Lung (tissue), 12 donors: ENCODE data around the gene SLC6A17. TPM values are rescaled to one million over a fixed set of nuclear protein-coding genes. Genes with fewer than 3 reads are reported as not detected.

Experiments used
- ATAC-seq: fragments of 200-7000 bp; cut with Tn5 transposase; one replicate; pipeline ENCODE4 v1.9.1; 2020; ENCODE audit warnings: moderate number of reproducible peaks; ENCODE audit not compliant: insufficient read depth, low FRiP score
- DNase-seq, 3 donors: peaks; one replicate each; pipeline ENCODE4 v3.0.0-alpha.2; 2013 to 2017
- H3K27ac ChIP-seq, 2 donors: one replicate each; pipeline ENCODE4 v1.5.1; 2013; ENCODE audit warnings: mild to moderate bottlenecking in 2 of 2, moderate library complexity in 2 of 2, control low read depth in 1 of 2, inconsistent platforms in 1 of 2, low read depth in 1 of 2, low read length in 1 of 2
- H3K27me3 ChIP-seq, 3 donors: one replicate each; pipeline ENCODE4 v1.5.1; 2013; ENCODE audit warnings: low read length in 2 of 3; ENCODE audit not compliant: control insufficient read depth in 3 of 3, insufficient read depth in 3 of 3
- H3K36me3 ChIP-seq, 4 donors: one replicate each; pipeline ENCODE4 v1.5.1; 2013; ENCODE audit warnings: low read length in 4 of 4, mild to moderate bottlenecking in 1 of 4, moderate library complexity in 1 of 4; ENCODE audit not compliant: control insufficient read depth in 4 of 4, insufficient read depth in 4 of 4
- H3K4me1 ChIP-seq, 5 donors: one replicate each; pipeline ENCODE4 v1.5.1; 2013; ENCODE audit warnings: low read length in 5 of 5, mild to moderate bottlenecking in 2 of 5, moderate library complexity in 1 of 5; ENCODE audit not compliant: control insufficient read depth in 5 of 5, insufficient read depth in 5 of 5
- H3K4me3 ChIP-seq: one replicate; pipeline ENCODE4 v1.5.1; 2013; ENCODE audit warnings: mild to moderate bottlenecking, control low read depth, moderate library complexity
- H3K9ac ChIP-seq, 2 donors: one replicate each; pipeline ENCODE4 v1.5.1; 2013; ENCODE audit warnings: low read length in 2 of 2, control low read depth in 1 of 2; ENCODE audit not compliant: insufficient read depth in 1 of 2
- H3K9me3 ChIP-seq, 4 donors: one replicate each; pipeline ENCODE4 v1.5.1; 2013; ENCODE audit warnings: low read length in 3 of 4, mild to moderate bottlenecking in 1 of 4, moderate library complexity in 1 of 4; ENCODE audit not compliant: control insufficient read depth in 4 of 4, insufficient read depth in 3 of 4
- CTCF ChIP-seq: IDR thresholded peaks from 2 replicates; pipeline ENCODE4 v1.5.1; 2012; ENCODE audit warnings: mild to moderate bottlenecking; ENCODE audit errors: control extremely low read depth, extremely low read depth
- WGBS, 2 donors: extraction: QIAGEN DNeasy Blood & Tissue Kit; methylation state at CpG; one replicate each; pipeline ENCODE4 v1.1.7; 2013; 5-methylcytosine and 5-hydroxymethylcytosine counted together
- polyA plus RNA-seq, 2 donors: library from polyadenylated mRNA; stranded (reverse); fragments of 200-250 nt; gene quantifications; one replicate each; pipeline ENCODE4 v1.2.1, GENCODE V29; 2013
- total RNA-seq, 2 donors: library from RNA; depleted of rRNA in 1 of 2; stranded (reverse); fragments of >200 nt in 1 of 2; gene quantifications; one replicate each; pipeline ENCODE4 v1.2.1, GENCODE V29; 2014 to 2021
- donor health status: control.
- donor health status: control.
- donor health status: Bipolar disorder and iron deficiency.
- donor health status: healthy.
- donor health status: DM: yes; HTN: yes; CAD: no.

Gene SLC6A17
- total and polyA plus RNA-seq, 4 donors, result 0.02 to 0.09 (median 0.03) TPM

- DNase-seq (no peak), ATAC-seq (no peak)
- Histone ChIP-seq H3K9ac (no peak overlapping the region), H3K27ac (no peak overlapping the region), H3K9me3 (no peaks in the 10 kb centered on the region), H3K4me1 (peaks cover 0 to 10% (median 0%) of the 10 kb centered on the region in 5 donors), H3K27me3 (peaks cover 0 to 19% (median 12%) of the 10 kb centered on the region in 3 donors), H3K36me3 (no peaks in the 10 kb centered on the region), H3K4me3 (no peak overlapping the region)
- WGBS, 2 donors, result 89 to 92% methylated on average over 11 of the region's 11 CpGs
- no peak for TF ChIP-seq CTCF
Observed at GRCh38 chr1:110206261-110206920, 56.1 kb downstream of the SLC6A17 start.

- peak; percentile 58 to 64 (median 61) for DNase-seq
- Histone ChIP-seq H3K36me3 (no peaks in the 10 kb centered on the region), H3K27ac (peak overlapping the region in 1 of 2 donors; percentile 22), H3K9me3 (no peaks in the 10 kb centered on the region), H3K4me3 (no peak overlapping the region), H3K27me3 (peaks cover 0 to 27% (median 22%) of the 10 kb centered on the region in 3 donors), H3K4me1 (peaks cover 0 to 12% (median 4%) of the 10 kb centered on the region in 5 donors), H3K9ac (no peak overlapping the region)
- 29 to 35% methylated on average over 5 of the region's 5 CpGs for WGBS, 2 donors
- no peak for ATAC-seq
- peak; percentile 88 for TF ChIP-seq CTCF
Observed at GRCh38 chr1:110207831-110208230, 57.5 kb downstream of the SLC6A17 start.

GRCh38 chr1:110208916-110209645, 58.8 kb downstream of the SLC6A17 start:
- Histone ChIP-seq H3K36me3 (no peaks in the 10 kb centered on the region), H3K27ac (peak overlapping the region in 1 of 2 donors; percentile 94), H3K4me1 (peaks cover 0 to 12% (median 4%) of the 10 kb centered on the region in 5 donors), H3K27me3 (peaks cover 0 to 36% (median 29%) of the 10 kb centered on the region in 3 donors), H3K4me3 (no peak overlapping the region), H3K9me3 (no peaks in the 10 kb centered on the region), H3K9ac (no peak overlapping the region)
- no peak for TF ChIP-seq CTCF
- 52 to 53% methylated on average over 7 of the region's 7 CpGs for WGBS, 2 donors
- peak in 1 of 3 donors; percentile 11 for DNase-seq
- no peak for ATAC-seq
